Sigmoid colon (tissue), 7 donors: ENCODE results near the gene PEA15. TPM values are rescaled to one million over a fixed set of nuclear protein-coding genes. Genes with fewer than 3 reads are reported as not detected.

ENCODE experiments used
- DNase-seq: peaks from one replicate; pipeline ENCODE4 v3.0.0-alpha.2; 2019
- H3K27ac ChIP-seq, 4 donors: fragments of 200-600 bp; sonication (generic); one replicate each; pipeline ENCODE4 v1.5.1; 2016 to 2019; ENCODE audit warnings: mild to moderate bottlenecking in 1 of 4
- H3K27me3 ChIP-seq, 3 donors: fragments of 200-600 bp; sonication (generic); one replicate each; pipeline ENCODE4 v1.5.1; 2019; ENCODE audit warnings: mild to moderate bottlenecking in 1 of 3
- H3K36me3 ChIP-seq, 4 donors: fragments of 200-600 bp; sonication (generic); one replicate each; pipeline ENCODE4 v1.5.1; 2016 to 2019
- H3K4me1 ChIP-seq, 4 donors: fragments of 200-600 bp; sonication (generic); one replicate each; pipeline ENCODE4 v1.5.1; 2017 to 2019
- H3K4me3 ChIP-seq, 4 donors: fragments of 200-600 bp; sonication (generic); one replicate each; pipeline ENCODE4 v1.5.1; 2017 to 2019; ENCODE audit warnings: mild to moderate bottlenecking in 2 of 4, moderate library complexity in 1 of 4
- H3K9me3 ChIP-seq, 4 donors: fragments of 200-600 bp in 3 of 4; sonication (generic) in 3 of 4; one replicate each; pipeline versions ENCODE4 v1.5.1 to v1.6.1; 2013 to 2019
- EP300 ChIP-seq, 4 donors: sonication (generic); formaldehyde crosslinking; IDR thresholded peaks; one replicate each; pipeline ENCODE4 v1.6.1; 2017; ENCODE audit warnings: antibody characterized with exemption in 4 of 4
- POLR2A ChIP-seq, 2 donors: fragments of 450-650 bp; IDR thresholded peaks; one replicate each; pipeline ENCODE4 v1.6.1; 2016; ENCODE audit warnings: antibody characterized with exemption in 2 of 2, mild to moderate bottlenecking in 2 of 2, moderate library complexity in 2 of 2
- POLR2AphosphoS5 ChIP-seq, 4 donors: sonication (generic); formaldehyde crosslinking; IDR thresholded peaks; one replicate each; pipeline ENCODE4 v1.6.1; 2017; ENCODE audit warnings: antibody characterized with exemption in 4 of 4
- WGBS, 2 donors: extraction: QIAGEN DNeasy Blood & Tissue Kit; methylation state at CpG; one replicate each; pipeline ENCODE4 v1.1.7; 2013; 5-methylcytosine and 5-hydroxymethylcytosine counted together
- intact Hi-C: fragments of 100-400 bp; cut with DNase I; formaldehyde crosslinking; loops from one replicate; pipeline ENCODE4 v1.15.1; 2023
- polyA plus RNA-seq, 3 donors: library from polyadenylated mRNA; stranded (reverse); fragments of 200-250 nt; gene quantifications; one replicate each; pipeline ENCODE4 v1.2.3, GENCODE V29; 2013
- total RNA-seq, 4 donors: library from RNA; depleted of rRNA; stranded (reverse); fragments of >200 nt; gene quantifications; one replicate each; pipeline ENCODE4 v1.1.0, GENCODE V29; 2016
- TF ChIP-seq, protein P1 (sequence below), 4 experiments: fragments of 450-650 bp in 3 of 4; fragments of 200-600 bp in 1 of 4; IDR thresholded peaks; one replicate each; pipeline ENCODE4 v1.5.1; 2016 to 2019; ENCODE audit warnings: antibody characterized with exemption in 4 of 4, mild to moderate bottlenecking in 3 of 4, moderate library complexity in 2 of 4
- donor health status: healthy with polysubstance abuse.
- donor health status: Bipolar disorder and iron deficiency.
- donor health status: healthy.

The PEA15 gene
- total and polyA plus RNA-seq, 7 donors = 42.5 to 126 (median 98.5) TPM

DNA sequence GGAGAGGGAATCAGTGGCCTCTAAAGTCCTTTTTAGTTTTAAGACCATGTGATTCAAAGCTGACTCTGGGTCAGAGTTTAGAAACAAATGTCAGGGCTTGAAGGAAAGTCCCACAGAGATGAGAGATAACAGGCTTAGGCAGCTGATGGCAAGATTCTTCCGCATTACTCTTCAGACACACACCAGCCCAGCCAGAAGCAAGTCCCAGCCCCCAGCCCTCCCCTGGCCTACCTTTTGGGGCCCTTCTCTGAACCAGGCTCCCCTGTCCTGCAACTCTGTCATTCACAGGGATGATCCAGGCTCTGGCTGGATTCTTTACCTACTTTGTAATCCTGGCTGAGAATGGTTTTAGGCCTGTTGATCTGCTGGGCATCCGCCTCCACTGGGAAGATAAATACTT, 28.0 kb upstream of the PEA15 start:
- intact Hi-C loops = no loop called here
- Histone ChIP-seq H3K27ac (no peak overlapping the region), H3K9me3 (no peaks in the 10 kb centered on the region), H3K27me3 (no peaks in the 10 kb centered on the region), H3K4me3 (no peak overlapping the region), H3K36me3 (no peaks in the 10 kb centered on the region), H3K4me1 (no peaks in the 10 kb centered on the region)
- no peak for DNase-seq
- TF ChIP-seq EP300 (IDR thresholded peaks at IDR 0.05) = no peak
- TF ChIP-seq, protein P1, sequence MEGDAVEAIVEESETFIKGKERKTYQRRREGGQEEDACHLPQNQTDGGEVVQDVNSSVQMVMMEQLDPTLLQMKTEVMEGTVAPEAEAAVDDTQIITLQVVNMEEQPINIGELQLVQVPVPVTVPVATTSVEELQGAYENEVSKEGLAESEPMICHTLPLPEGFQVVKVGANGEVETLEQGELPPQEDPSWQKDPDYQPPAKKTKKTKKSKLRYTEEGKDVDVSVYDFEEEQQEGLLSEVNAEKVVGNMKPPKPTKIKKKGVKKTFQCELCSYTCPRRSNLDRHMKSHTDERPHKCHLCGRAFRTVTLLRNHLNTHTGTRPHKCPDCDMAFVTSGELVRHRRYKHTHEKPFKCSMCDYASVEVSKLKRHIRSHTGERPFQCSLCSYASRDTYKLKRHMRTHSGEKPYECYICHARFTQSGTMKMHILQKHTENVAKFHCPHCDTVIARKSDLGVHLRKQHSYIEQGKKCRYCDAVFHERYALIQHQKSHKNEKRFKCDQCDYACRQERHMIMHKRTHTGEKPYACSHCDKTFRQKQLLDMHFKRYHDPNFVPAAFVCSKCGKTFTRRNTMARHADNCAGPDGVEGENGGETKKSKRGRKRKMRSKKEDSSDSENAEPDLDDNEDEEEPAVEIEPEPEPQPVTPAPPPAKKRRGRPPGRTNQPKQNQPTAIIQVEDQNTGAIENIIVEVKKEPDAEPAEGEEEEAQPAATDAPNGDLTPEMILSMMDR (IDR thresholded peaks at IDR 0.05) = no peak
- TF ChIP-seq POLR2AphosphoS5 (IDR thresholded peaks at IDR 0.05) = no peak
- no peak for TF ChIP-seq POLR2A (IDR thresholded peaks at IDR 0.05)
- WGBS, 2 donors = 85 to 93% methylated on average over 2 of the region's 2 CpGs

DNA sequence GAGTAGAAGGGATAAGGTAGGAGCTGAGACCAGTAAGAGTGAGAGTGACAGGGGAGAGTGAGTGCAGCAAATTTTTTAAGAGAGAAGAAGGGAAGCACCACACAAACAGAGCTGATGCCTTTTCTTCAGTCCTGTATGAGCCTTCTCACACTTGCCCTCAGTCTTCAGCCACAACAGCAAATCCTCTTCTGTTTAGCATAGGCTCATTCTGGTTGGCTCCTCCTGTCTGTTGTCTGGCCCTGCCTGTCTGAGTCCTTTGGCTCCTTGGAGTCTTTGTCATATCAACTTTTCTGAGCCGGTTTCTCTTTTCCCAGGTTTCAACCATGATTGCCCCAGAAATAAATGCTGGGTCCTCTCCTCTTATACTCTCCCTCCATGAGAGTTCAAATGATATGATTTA, 27.5 kb upstream of the PEA15 start:
- intact Hi-C loops = no loop called here
- Histone ChIP-seq H3K27me3 (no peaks in the 10 kb centered on the region), H3K4me1 (no peaks in the 10 kb centered on the region), H3K4me3 (no peak overlapping the region), H3K9me3 (no peaks in the 10 kb centered on the region), H3K36me3 (no peaks in the 10 kb centered on the region), H3K27ac (no peak overlapping the region)
- 84 to 91% methylated on average over 1 of the region's 1 CpG for WGBS, 2 donors
- TF ChIP-seq POLR2A (IDR thresholded peaks at IDR 0.05) = no peak
- DNase-seq = no peak

- H3K4me3 ChIP-seq = no peak overlapping the region
- H3K4me1 ChIP-seq = no peaks in the 10 kb centered on the region
- TF ChIP-seq EP300 (IDR thresholded peaks at IDR 0.05) (no peak), POLR2A (IDR thresholded peaks at IDR 0.05) (no peak), POLR2AphosphoS5 (IDR thresholded peaks at IDR 0.05) (no peak)
- TF ChIP-seq, protein P1 (IDR thresholded peaks at IDR 0.05) = no peak
- H3K9me3 ChIP-seq = no peaks in the 10 kb centered on the region
- H3K27ac ChIP-seq = no peak overlapping the region
- WGBS, 2 donors = 89 to 91% methylated on average over 2 of the region's 2 CpGs
- no peak for DNase-seq
- H3K36me3 ChIP-seq = no peaks in the 10 kb centered on the region
- no peaks in the 10 kb centered on the region for H3K27me3 ChIP-seq
- intact Hi-C loops = no loop called here
Measured at GRCh38 chr1:160178731-160179130, 26.5 kb upstream of the PEA15 start.

DNA sequence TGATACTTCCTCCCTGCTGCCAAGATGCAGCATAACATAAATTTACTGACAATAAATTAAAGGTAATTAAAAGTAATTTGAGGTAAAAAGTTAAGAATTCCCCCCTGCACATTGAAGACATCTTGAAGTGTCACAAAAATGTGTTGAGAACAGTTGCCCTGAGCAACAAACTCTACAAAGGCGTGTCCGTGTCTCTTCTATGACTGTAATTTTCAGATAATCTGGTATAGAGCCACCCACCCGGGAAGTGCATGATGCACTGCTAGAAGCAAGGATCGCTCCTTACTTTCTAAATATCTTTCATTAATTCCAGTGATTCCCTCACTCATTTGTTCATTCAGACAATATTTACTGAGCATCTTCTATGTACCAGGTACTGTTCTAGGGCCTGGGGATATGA, 25.8 kb upstream of the PEA15 start:
- WGBS, 2 donors = 44 to 80% methylated on average over 4 of the region's 4 CpGs
- Histone ChIP-seq H3K9me3 (no peaks in the 10 kb centered on the region), H3K36me3 (no peaks in the 10 kb centered on the region), H3K27me3 (no peaks in the 10 kb centered on the region), H3K4me3 (no peak overlapping the region), H3K27ac (no peak overlapping the region), H3K4me1 (no peaks in the 10 kb centered on the region)
- no peak for DNase-seq
- no peak for TF ChIP-seq POLR2A (IDR thresholded peaks at IDR 0.05)
- TF ChIP-seq, protein P1 (IDR thresholded peaks at IDR 0.05) = no peak
- TF ChIP-seq EP300 (IDR thresholded peaks at IDR 0.05) = no peak
- TF ChIP-seq POLR2AphosphoS5 (IDR thresholded peaks at IDR 0.05) = no peak
- intact Hi-C loops = no loop called here

GRCh38 chr1:160186246-160186645, 18.9 kb upstream of the PEA15 start:
- Histone ChIP-seq H3K36me3 (no peaks in the 10 kb centered on the region), H3K27me3 (no peaks in the 10 kb centered on the region), H3K4me3 (no peak overlapping the region), H3K9me3 (no peaks in the 10 kb centered on the region), H3K27ac (no peak overlapping the region), H3K4me1 (peaks cover 0 to 22% (median 17%) of the 10 kb centered on the region in 4 donors)
- 91 to 93% methylated on average over 7 of the region's 7 CpGs for WGBS, 2 donors
- DNase-seq = no peak
- intact Hi-C loops = no loop called here
- no peak for TF ChIP-seq POLR2AphosphoS5 (IDR thresholded peaks at IDR 0.05)
- TF ChIP-seq EP300 (IDR thresholded peaks at IDR 0.05) = no peak
- no peak for TF ChIP-seq POLR2A (IDR thresholded peaks at IDR 0.05)
- TF ChIP-seq, protein P1 (IDR thresholded peaks at IDR 0.05) = no peak
